ENCODE measurements around the gene IGSF11. TPM values are rescaled to one million over a fixed set of nuclear protein-coding genes. Genes with fewer than 3 reads are reported as not detected.

Gene IGSF11
- total and polyA plus RNA-seq, 4 donors, result 0.02 to 0.17 TPM; not detected in 2

DNA sequence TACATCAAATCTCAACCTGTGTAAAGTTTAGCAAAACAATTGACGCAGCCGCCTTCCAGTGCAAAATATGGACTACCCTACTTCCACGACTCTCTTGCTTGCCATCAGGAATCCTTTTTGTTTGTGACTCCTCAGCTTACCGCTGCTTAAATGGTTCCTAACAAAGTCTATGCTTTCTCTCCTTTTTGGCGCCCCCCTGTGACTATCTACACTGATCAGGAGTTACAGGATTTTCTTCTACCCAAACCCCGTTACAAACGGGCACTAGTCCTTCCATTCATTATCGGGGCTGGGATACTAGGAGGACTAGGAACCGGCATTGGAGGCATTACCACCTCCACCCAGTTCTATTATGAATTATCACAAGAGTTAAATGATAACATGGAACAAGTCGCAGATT is 184.0 kb downstream of the IGSF11 start:
- H3K9ac ChIP-seq (ENCODE audit: low read depth in 1 of 2, low read length in 2 of 2), result no peak overlapping the region
- no peak overlapping the region for H3K4me3 ChIP-seq (ENCODE audit: low read depth in 1 of 3, low read length in 3 of 3)
- H3K27ac ChIP-seq (ENCODE audit: low read depth in 1 of 2, low read length in 2 of 2), result no peak overlapping the region
- H3K4me1 ChIP-seq (ENCODE audit: control insufficient read depth in 4 of 4, insufficient read depth in 4 of 4, low read length in 3 of 4), result no peaks in the 10 kb centered on the region
- no peaks in the 10 kb centered on the region for H3K36me3 ChIP-seq (ENCODE audit: control insufficient read depth in 4 of 4, insufficient read depth in 3 of 4, low read depth in 1 of 4, low read length in 3 of 4)
- WGBS, result 84% methylated on average over 10 of the region's 10 CpGs
- DNase-seq (ENCODE audit: low spot score), result no peak
- H3K9me3 ChIP-seq (ENCODE audit: control insufficient read depth in 4 of 4, low read length in 3 of 4), result no peaks in the 10 kb centered on the region
- H3K27me3 ChIP-seq (ENCODE audit: control insufficient read depth in 4 of 4, insufficient read depth in 4 of 4, low read length in 3 of 4), result peaks cover 0 to 2% (median 0%) of the 10 kb centered on the region in 4 donors
- TF ChIP-seq, protein P1, sequence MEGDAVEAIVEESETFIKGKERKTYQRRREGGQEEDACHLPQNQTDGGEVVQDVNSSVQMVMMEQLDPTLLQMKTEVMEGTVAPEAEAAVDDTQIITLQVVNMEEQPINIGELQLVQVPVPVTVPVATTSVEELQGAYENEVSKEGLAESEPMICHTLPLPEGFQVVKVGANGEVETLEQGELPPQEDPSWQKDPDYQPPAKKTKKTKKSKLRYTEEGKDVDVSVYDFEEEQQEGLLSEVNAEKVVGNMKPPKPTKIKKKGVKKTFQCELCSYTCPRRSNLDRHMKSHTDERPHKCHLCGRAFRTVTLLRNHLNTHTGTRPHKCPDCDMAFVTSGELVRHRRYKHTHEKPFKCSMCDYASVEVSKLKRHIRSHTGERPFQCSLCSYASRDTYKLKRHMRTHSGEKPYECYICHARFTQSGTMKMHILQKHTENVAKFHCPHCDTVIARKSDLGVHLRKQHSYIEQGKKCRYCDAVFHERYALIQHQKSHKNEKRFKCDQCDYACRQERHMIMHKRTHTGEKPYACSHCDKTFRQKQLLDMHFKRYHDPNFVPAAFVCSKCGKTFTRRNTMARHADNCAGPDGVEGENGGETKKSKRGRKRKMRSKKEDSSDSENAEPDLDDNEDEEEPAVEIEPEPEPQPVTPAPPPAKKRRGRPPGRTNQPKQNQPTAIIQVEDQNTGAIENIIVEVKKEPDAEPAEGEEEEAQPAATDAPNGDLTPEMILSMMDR (IDR thresholded peaks at IDR 0.05; ENCODE audit: low read depth, low read length, missing input control), result no peak
- TF ChIP-seq JUND (IDR thresholded peaks at IDR 0.05), result no peak
- TF ChIP-seq HNF4A (conservative IDR thresholded peaks at IDR 0.05), result no peak
- no peak for TF ChIP-seq FOXA1 (IDR thresholded peaks at IDR 0.05)
- no peak for TF ChIP-seq TAF1 (conservative IDR thresholded peaks at IDR 0.05)
- TF ChIP-seq GABPA (IDR thresholded peaks at IDR 0.05 in 1 of 2, conservative IDR thresholded peaks at IDR 0.05 in 1 of 2), result no peak
- TF ChIP-seq NR2F2 (IDR thresholded peaks at IDR 0.05), result no peak
- no peak for TF ChIP-seq SP1 (IDR thresholded peaks at IDR 0.05)
- TF ChIP-seq RXRA (IDR thresholded peaks at IDR 0.05), result no peak
- no peak for TF ChIP-seq FOXA2 (IDR thresholded peaks at IDR 0.05)

Other genes starting within 250 kb of the IGSF11 start
- gene TEX55, start 111.3 kb upstream of the IGSF11 start, total RNA-seq, result not detected
- gene TEX55, start 111.3 kb upstream of the IGSF11 start, polyA plus RNA-seq, result not detected
- gene UPK1B, start 138.8 kb upstream of the IGSF11 start, total RNA-seq, result under 1 TPM; 0.08 to 0.23 TPM
- gene UPK1B, start 138.8 kb upstream of the IGSF11 start, polyA plus RNA-seq, result under 1 TPM; 0.09 to 0.19 TPM
- gene B4GALT4, start 206.0 kb upstream of the IGSF11 start, total RNA-seq, result 10 to 100 TPM in 1 of 2 donors, 1 to 10 TPM in 1; 9.3 to 14.6 TPM
- gene B4GALT4, start 206.0 kb upstream of the IGSF11 start, polyA plus RNA-seq, result 10 to 100 TPM; 10.0 to 10.9 TPM